ENCODE data around the gene CDHR1.
A peak's percentile ranks its signal among the peaks of the same experiment; 100 is the strongest.

Gene CDHR1

GRCh38 chr10:84200537-84201243 lies 6.4 kb downstream of the CDHR1 start:
- DNase-seq (ENCODE audit: low spot score) = no peak

GRCh38 chr10:84201244-84201606 lies 6.9 kb downstream of the CDHR1 start:
- no peak for DNase-seq (ENCODE audit: low spot score)

- DNase-seq (ENCODE audit: low spot score) = no peak
Observed at GRCh38 chr10:84201682-84202081, 7.3 kb downstream of the CDHR1 start.

GRCh38 chr10:84202349-84202748 lies 8.0 kb downstream of the CDHR1 start:
- no peak for DNase-seq (ENCODE audit: low spot score)

GRCh38 chr10:84204122-84204521 lies 9.8 kb downstream of the CDHR1 start:
- DNase-seq (ENCODE audit: low spot score) = no peak

- DNase-seq (ENCODE audit: low spot score) = no peak
Observed at GRCh38 chr10:84204610-84205009, 10.3 kb downstream of the CDHR1 start.

GRCh38 chr10:84205049-84205852 lies 10.9 kb downstream of the CDHR1 start:
- peak; percentile 75 for DNase-seq (ENCODE audit: low spot score)

- DNase-seq (ENCODE audit: low spot score) = no peak
Observed at GRCh38 chr10:84205853-84206525, 11.7 kb downstream of the CDHR1 start.

- no peak for DNase-seq (ENCODE audit: low spot score)
Observed at GRCh38 chr10:84208023-84208422, 13.7 kb downstream of the CDHR1 start.

GRCh38 chr10:84211566-84211965 lies 17.2 kb downstream of the CDHR1 start:
- DNase-seq (ENCODE audit: low spot score) = no peak

GRCh38 chr10:84212014-84212413 lies 17.7 kb downstream of the CDHR1 start:
- no peak for DNase-seq (ENCODE audit: low spot score)

- DNase-seq (ENCODE audit: low spot score) = no peak
Observed at GRCh38 chr10:84213076-84213475, 18.7 kb downstream of the CDHR1 start.

GRCh38 chr10:84214046-84214572 lies 19.8 kb downstream of the CDHR1 start:
- DNase-seq (ENCODE audit: low spot score) = no peak

GRCh38 chr10:84214612-84215235 lies 20.4 kb downstream of the CDHR1 start:
- no peak for DNase-seq (ENCODE audit: low spot score)

- DNase-seq (ENCODE audit: low spot score) = no peak
Observed at GRCh38 chr10:84216834-84217233, 22.5 kb downstream of the CDHR1 start.

- DNase-seq (ENCODE audit: low spot score) = no peak
Observed at GRCh38 chr10:84217746-84218145, 23.4 kb downstream of the CDHR1 start.

GRCh38 chr10:84221916-84222315 lies 27.6 kb downstream of the CDHR1 start:
- DNase-seq (ENCODE audit: low spot score) = no peak

- DNase-seq (ENCODE audit: low spot score) = no peak
Observed at GRCh38 chr10:84224411-84225028, 30.2 kb downstream of the CDHR1 start.

- no peak for DNase-seq (ENCODE audit: low spot score)
Observed at GRCh38 chr10:84225427-84226173, 31.3 kb downstream of the CDHR1 start, which contains the start of gene LRIT2. TSS of gene LRIT2 (minus strand) at chr10:84225544. CDS start at chr10:84225520, 24 bp downstream.

GRCh38 chr10:84226616-84227015 lies 32.3 kb downstream of the CDHR1 start:
- no peak for DNase-seq (ENCODE audit: low spot score)

- DNase-seq (ENCODE audit: low spot score) = peak; percentile 19
Observed at GRCh38 chr10:84227810-84228209, 33.5 kb downstream of the CDHR1 start.
